ENCODE measurements around the gene DEAF1. TPM values are rescaled to one million over a fixed set of nuclear protein-coding genes. Genes with fewer than 3 reads are reported as not detected.

Gene DEAF1
- total and polyA plus RNA-seq, 2 of the 13 experiments (the other 11 are each of a cell fraction or from before 2014, with no cell fraction given), result 22.3 to 29.6 TPM

DNA sequence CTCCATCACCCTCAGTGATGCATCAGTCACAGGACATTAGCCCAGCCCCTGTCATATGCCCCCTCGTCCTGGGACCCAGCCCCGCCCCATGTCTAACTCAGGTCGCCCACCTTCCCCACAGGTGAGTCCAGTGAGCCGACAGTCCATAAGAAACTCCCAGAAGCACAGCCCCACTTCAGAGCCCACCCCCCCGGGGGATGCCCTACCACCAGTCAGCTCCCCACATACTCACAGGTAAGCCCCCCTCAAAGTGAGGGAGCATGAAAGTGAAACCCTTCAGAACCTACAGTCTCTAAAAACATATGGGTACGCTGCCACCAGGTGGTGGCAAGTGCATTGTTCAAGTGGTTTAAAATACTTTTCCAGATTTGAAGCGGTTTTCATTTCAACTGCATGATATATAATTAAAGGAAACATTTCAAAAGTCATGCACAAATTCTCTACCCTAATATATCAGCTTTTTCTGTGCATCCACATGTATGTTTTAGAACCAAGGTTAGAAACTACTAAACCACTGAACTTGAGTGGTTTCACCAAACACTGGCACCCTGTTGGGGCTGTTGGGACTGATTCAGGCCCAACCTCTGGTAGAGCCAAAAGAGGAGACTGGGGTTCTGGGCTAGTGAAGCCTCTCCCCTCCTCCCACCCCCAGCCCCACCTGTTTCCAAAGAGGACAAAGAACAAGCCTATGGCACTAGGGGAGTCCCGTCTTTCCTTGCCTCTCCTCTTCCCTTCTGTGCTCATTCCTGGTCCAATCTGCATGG is 28.3 kb upstream of the DEAF1 start:
- H3K4me2 ChIP-seq (ENCODE audit: low read depth, low read length), result no peak overlapping the region
- DNase-seq (ENCODE audit: low spot score) (peak; percentile 56), ATAC-seq (no peak), FAIRE-seq (peak; percentile 77)
- CTCF ChIA-PET (ENCODE audit: low intra/inter-chr PET ratio, low total read pairs), result interaction anchor here (1.5 to 1.9 kb wide), 2 partner anchors 27 to 61 kb away, joined by 7 to 13 read pairs; partner anchors contain the start of gene TMEM80
- POLR2A ChIA-PET, result interaction anchor here (1.1 to 12.6 kb wide), 6 partner anchors 10 to 27 kb away, joined by 3 to 203 read pairs (median 8); partner anchors contain the start of genes DEAF1, EPS8L2, TALDO1 and TMEM80
- no peak overlapping the region for H3K9ac ChIP-seq (ENCODE audit: insufficient read depth, low read depth, low read length)
- no peaks in the 10 kb centered on the region for H3K9me3 ChIP-seq (ENCODE audit: low read length)
- in situ Hi-C loops (cut with HindIII; ENCODE audit: extremely low pct_ligation_motif_present, low pct_unique_long_range_greater_than_20kb), result no loop called here
- H3K4me1 ChIP-seq (ENCODE audit: insufficient read depth, low read length), result peaks cover 18% of the 10 kb centered on the region
- H3K27ac ChIP-seq (ENCODE audit: extremely low read length, insufficient read depth, low read length), result no peak overlapping the region
- H3K4me3 ChIP-seq (replicated peaks in 1 of 3; ENCODE audit: insufficient read depth in 1 of 3, low read depth in 2 of 3, low read length in 3 of 3), result no peak overlapping the region
- no TSS peak for BruUV-seq (replicated peaks)
- H4K20me1 ChIP-seq (ENCODE audit: insufficient read depth, low read length), result peaks cover 12% of the 10 kb centered on the region; the same call in 1 of the 2 replicates
- H3K36me3 ChIP-seq (replicated peaks in 1 of 2; ENCODE audit: control insufficient read depth in 1 of 2, insufficient read depth in 2 of 2, low read length in 2 of 2), result peaks cover 25 to 52% of the 10 kb centered on the region in 2 experiments
- H2AFZ ChIP-seq (ENCODE audit: low read length), result no peak overlapping the region
- H3K27me3 ChIP-seq (ENCODE audit: control insufficient read depth in 1 of 2, insufficient read depth in 2 of 2, low read length in 2 of 2), result no peaks in the 10 kb centered on the region
- intact Hi-C loops (cut with micrococcal nuclease; ENCODE audit: unreplicated experiment), result loop anchor here (1.0 kb wide), 2 partner anchors 27 to 60 kb away; no protein-coding TSS in a partner anchor
- 67% methylated on average over 7 of the region's 8 CpGs for WGBS (ENCODE audit: low lambda C conversion rate)
- H3K79me2 ChIP-seq (ENCODE audit: insufficient read depth, low read length), result no peaks in the 10 kb centered on the region
- TF ChIP-seq, protein P1, sequence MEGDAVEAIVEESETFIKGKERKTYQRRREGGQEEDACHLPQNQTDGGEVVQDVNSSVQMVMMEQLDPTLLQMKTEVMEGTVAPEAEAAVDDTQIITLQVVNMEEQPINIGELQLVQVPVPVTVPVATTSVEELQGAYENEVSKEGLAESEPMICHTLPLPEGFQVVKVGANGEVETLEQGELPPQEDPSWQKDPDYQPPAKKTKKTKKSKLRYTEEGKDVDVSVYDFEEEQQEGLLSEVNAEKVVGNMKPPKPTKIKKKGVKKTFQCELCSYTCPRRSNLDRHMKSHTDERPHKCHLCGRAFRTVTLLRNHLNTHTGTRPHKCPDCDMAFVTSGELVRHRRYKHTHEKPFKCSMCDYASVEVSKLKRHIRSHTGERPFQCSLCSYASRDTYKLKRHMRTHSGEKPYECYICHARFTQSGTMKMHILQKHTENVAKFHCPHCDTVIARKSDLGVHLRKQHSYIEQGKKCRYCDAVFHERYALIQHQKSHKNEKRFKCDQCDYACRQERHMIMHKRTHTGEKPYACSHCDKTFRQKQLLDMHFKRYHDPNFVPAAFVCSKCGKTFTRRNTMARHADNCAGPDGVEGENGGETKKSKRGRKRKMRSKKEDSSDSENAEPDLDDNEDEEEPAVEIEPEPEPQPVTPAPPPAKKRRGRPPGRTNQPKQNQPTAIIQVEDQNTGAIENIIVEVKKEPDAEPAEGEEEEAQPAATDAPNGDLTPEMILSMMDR (CRISPR knock-in tag; IDR thresholded peaks at IDR 0.05), result peak; percentile 71
- TF ChIP-seq CAMTA2 (CRISPR knock-in tag; IDR thresholded peaks at IDR 0.05; ENCODE audit: borderline replicate concordance) (no peak), SMC3 (IDR thresholded peaks at IDR 0.05; ENCODE audit: low read length) (peak; percentile 80), ZNF546 (CRISPR knock-in tag; conservative IDR thresholded peaks at IDR 0.05) (no peak), STAG1 (CRISPR knock-in tag; IDR thresholded peaks at IDR 0.05) (peak; percentile 77), RAD21 (CRISPR knock-in tag; IDR thresholded peaks at IDR 0.05) (peak; percentile 77), ZBTB38 (CRISPR knock-in tag; IDR thresholded peaks at IDR 0.05) (no peak), ZNF747 (CRISPR knock-in tag; IDR thresholded peaks at IDR 0.05; ENCODE audit: borderline replicate concordance) (no peak), ZSCAN9 (CRISPR knock-in tag; IDR thresholded peaks at IDR 0.05; ENCODE audit: borderline replicate concordance) (no peak)
- TF ChIP-seq, protein P2, sequence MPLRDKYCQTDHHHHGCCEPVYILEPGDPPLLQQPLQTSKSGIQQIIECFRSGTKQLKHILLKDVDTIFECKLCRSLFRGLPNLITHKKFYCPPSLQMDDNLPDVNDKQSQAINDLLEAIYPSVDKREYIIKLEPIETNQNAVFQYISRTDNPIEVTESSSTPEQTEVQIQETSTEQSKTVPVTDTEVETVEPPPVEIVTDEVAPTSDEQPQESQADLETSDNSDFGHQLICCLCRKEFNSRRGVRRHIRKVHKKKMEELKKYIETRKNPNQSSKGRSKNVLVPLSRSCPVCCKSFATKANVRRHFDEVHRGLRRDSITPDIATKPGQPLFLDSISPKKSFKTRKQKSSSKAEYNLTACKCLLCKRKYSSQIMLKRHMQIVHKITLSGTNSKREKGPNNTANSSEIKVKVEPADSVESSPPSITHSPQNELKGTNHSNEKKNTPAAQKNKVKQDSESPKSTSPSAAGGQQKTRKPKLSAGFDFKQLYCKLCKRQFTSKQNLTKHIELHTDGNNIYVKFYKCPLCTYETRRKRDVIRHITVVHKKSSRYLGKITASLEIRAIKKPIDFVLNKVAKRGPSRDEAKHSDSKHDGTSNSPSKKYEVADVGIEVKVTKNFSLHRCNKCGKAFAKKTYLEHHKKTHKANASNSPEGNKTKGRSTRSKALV (CRISPR knock-in tag; IDR thresholded peaks at IDR 0.05), result no peak
- TF ChIP-seq, protein P3, sequence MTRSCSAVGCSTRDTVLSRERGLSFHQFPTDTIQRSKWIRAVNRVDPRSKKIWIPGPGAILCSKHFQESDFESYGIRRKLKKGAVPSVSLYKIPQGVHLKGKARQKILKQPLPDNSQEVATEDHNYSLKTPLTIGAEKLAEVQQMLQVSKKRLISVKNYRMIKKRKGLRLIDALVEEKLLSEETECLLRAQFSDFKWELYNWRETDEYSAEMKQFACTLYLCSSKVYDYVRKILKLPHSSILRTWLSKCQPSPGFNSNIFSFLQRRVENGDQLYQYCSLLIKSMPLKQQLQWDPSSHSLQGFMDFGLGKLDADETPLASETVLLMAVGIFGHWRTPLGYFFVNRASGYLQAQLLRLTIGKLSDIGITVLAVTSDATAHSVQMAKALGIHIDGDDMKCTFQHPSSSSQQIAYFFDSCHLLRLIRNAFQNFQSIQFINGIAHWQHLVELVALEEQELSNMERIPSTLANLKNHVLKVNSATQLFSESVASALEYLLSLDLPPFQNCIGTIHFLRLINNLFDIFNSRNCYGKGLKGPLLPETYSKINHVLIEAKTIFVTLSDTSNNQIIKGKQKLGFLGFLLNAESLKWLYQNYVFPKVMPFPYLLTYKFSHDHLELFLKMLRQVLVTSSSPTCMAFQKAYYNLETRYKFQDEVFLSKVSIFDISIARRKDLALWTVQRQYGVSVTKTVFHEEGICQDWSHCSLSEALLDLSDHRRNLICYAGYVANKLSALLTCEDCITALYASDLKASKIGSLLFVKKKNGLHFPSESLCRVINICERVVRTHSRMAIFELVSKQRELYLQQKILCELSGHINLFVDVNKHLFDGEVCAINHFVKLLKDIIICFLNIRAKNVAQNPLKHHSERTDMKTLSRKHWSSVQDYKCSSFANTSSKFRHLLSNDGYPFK (CRISPR knock-in tag; IDR thresholded peaks at IDR 0.05; ENCODE audit: borderline replicate concordance), result no peak
- TF ChIP-seq, protein P4, sequence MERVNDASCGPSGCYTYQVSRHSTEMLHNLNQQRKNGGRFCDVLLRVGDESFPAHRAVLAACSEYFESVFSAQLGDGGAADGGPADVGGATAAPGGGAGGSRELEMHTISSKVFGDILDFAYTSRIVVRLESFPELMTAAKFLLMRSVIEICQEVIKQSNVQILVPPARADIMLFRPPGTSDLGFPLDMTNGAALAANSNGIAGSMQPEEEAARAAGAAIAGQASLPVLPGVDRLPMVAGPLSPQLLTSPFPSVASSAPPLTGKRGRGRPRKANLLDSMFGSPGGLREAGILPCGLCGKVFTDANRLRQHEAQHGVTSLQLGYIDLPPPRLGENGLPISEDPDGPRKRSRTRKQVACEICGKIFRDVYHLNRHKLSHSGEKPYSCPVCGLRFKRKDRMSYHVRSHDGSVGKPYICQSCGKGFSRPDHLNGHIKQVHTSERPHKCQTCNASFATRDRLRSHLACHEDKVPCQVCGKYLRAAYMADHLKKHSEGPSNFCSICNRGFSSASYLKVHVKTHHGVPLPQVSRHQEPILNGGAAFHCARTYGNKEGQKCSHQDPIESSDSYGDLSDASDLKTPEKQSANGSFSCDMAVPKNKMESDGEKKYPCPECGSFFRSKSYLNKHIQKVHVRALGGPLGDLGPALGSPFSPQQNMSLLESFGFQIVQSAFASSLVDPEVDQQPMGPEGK (CRISPR knock-in tag; IDR thresholded peaks at IDR 0.05), result peak; percentile 42; the same call in 1 of the 2 replicates
